ENCODE data around the gene DHRS2. TPM values are rescaled to one million over a fixed set of nuclear protein-coding genes. Genes with fewer than 3 reads are reported as not detected.
A peak's percentile ranks its signal among the peaks of the same experiment; 100 is the strongest.

The DHRS2 gene
- total and polyA plus RNA-seq, 2 of the 13 experiments (the other 11 are each of a cell fraction or from before 2014, with no cell fraction given) = 1,621 to 3,021 TPM

GRCh38 chr14:23641915-23642588, 5.9 kb downstream of the DHRS2 start (continued):
- no peak for TF ChIP-seq ZNF503 (CRISPR knock-in tag; IDR thresholded peaks at IDR 0.05)
- TF ChIP-seq EZH2 (conservative IDR thresholded peaks at IDR 0.05; ENCODE audit: low read depth, low read length) = no peak
- no peak for TF ChIP-seq ZNF451 (CRISPR knock-in tag; IDR thresholded peaks at IDR 0.05)
- TF ChIP-seq EHMT2 (IDR thresholded peaks at IDR 0.05; ENCODE audit: borderline replicate concordance, low read depth, low read length) = no peak
- no peak for TF ChIP-seq ZBTB33 (CRISPR knock-in tag; IDR thresholded peaks at IDR 0.05)
- TF ChIP-seq ZNF430 (CRISPR knock-in tag; IDR thresholded peaks at IDR 0.05) = no peak
- TF ChIP-seq ARHGAP35 (CRISPR knock-in tag; IDR thresholded peaks at IDR 0.05; ENCODE audit: borderline replicate concordance) = 0 out of 2 replicates have a peak, but pooled peaks have one; percentile 16
- no peak for TF ChIP-seq ZNF160 (CRISPR knock-in tag; IDR thresholded peaks at IDR 0.05)
- TF ChIP-seq ZNF142 (CRISPR knock-in tag; IDR thresholded peaks at IDR 0.05) = no peak
- TF ChIP-seq ZSCAN21 (CRISPR knock-in tag; IDR thresholded peaks at IDR 0.05; ENCODE audit: borderline replicate concordance) = no peak
- no peak for TF ChIP-seq KMT2A (CRISPR knock-in tag; IDR thresholded peaks at IDR 0.05)
- no peak for TF ChIP-seq HIVEP1 (CRISPR knock-in tag; IDR thresholded peaks at IDR 0.05)
- TF ChIP-seq NFYB (CRISPR knock-in tag; IDR thresholded peaks at IDR 0.05) = no peak; the same call in 1 of the 2 replicates
- TF ChIP-seq ZFAT (CRISPR knock-in tag; conservative IDR thresholded peaks at IDR 0.05) = no peak
- TF ChIP-seq ARNTL (CRISPR knock-in tag; IDR thresholded peaks at IDR 0.05) = no peak
- peak; percentile 4; the same call in 1 of the 2 replicates for TF ChIP-seq PATZ1 (CRISPR knock-in tag; IDR thresholded peaks at IDR 0.05)
- no peak for TF ChIP-seq FOXO1 (CRISPR knock-in tag; IDR thresholded peaks at IDR 0.05)
- no peak for TF ChIP-seq ZFYVE20 (CRISPR knock-in tag; IDR thresholded peaks at IDR 0.05; ENCODE audit: borderline replicate concordance, low read depth)

All from HepG2 (cell line).